ENCODE measurements around the gene POU2AF3.

GRCh38 chr11:111350811-111351210, 52.5 kb downstream of the POU2AF3 start:
- TF ChIP-seq CTCF (IDR thresholded peaks at IDR 0.05), result no peak
- TF ChIP-seq POLR2A (IDR thresholded peaks at IDR 0.05), result no peak

All from adrenal gland (tissue), 5 donors.